ENCODE measurements around the gene TESK2. TPM values are rescaled to one million over a fixed set of nuclear protein-coding genes. Genes with fewer than 3 reads are reported as not detected.

Gene TESK2
- total RNA-seq, 2 experiments from 2014 or later = 4.9 to 6.6 TPM

- TF ChIP-seq CTCF (conservative IDR thresholded peaks at IDR 0.05; ENCODE audit: low read length) (peak; percentile 89), EZH2phosphoT487 (IDR thresholded peaks at IDR 0.05; ENCODE audit: borderline replicate concordance, low read depth, low read length) (no peak)
- no peaks in the 10 kb centered on the region for H3K9me3 ChIP-seq (ENCODE audit: low read length)
- H3K4me2 ChIP-seq (ENCODE audit: low read length) = no peak overlapping the region
- no TSS peak for BruUV-seq (replicated peaks)
- H3K79me2 ChIP-seq (ENCODE audit: insufficient read depth, low read depth, low read length) = no peaks in the 10 kb centered on the region
- no peak overlapping the region for H3K4me3 ChIP-seq (ENCODE audit: low read depth, low read length, poor library complexity, severe bottlenecking)
- no peaks in the 10 kb centered on the region for H3K36me3 ChIP-seq (ENCODE audit: insufficient read depth, low read length)
- H2AFZ ChIP-seq (ENCODE audit: low read length) = no peak overlapping the region
- H3K4me1 ChIP-seq (ENCODE audit: insufficient read depth, low read length, poor library complexity, severe bottlenecking) = peaks cover 32% of the 10 kb centered on the region
- ChIA-PET POLR2A (interaction anchor here (0.5 to 4.1 kb wide), 9 partner anchors 55 to 771 kb away, joined by 3 to 20 read pairs (median 4); partner anchors contain the start of genes MUTYH and TOE1), CTCF (ENCODE audit: unreplicated experiment) (interaction anchor here (0.8 to 3.0 kb wide), 4 partner anchors 133 to 482 kb away, joined by 3 to 21 read pairs (median 11); partner anchors contain the start of gene HECTD3)
- intact Hi-C loops (cut with micrococcal nuclease; ENCODE audit: unreplicated experiment) = loop anchor here (1.0 to 10.0 kb wide), 4 partner anchors 134 to 758 kb away; partner anchors contain the start of genes KIF2C, MUTYH, RNU5D-1 and TOE1
- H3K9me2 ChIP-seq (ENCODE audit: insufficient read depth, low read length) = no peaks in the 10 kb centered on the region
- H3K27ac ChIP-seq (ENCODE audit: low read depth, low read length, poor library complexity, severe bottlenecking) = no peak overlapping the region
- H4K20me1 ChIP-seq (ENCODE audit: insufficient read depth, low read length) = no peaks in the 10 kb centered on the region
- DNase-seq (ENCODE audit: low spot score) = peak; percentile 76
Observed at GRCh38 chr1:45493116-45493697, 2.2 kb upstream of the TESK2 start.

GRCh38 chr1:45492691-45493090, 1.7 kb upstream of the TESK2 start:
- Histone ChIP-seq H2AFZ (ENCODE audit: low read length) (no peak overlapping the region), H4K20me1 (ENCODE audit: insufficient read depth, low read length) (no peaks in the 10 kb centered on the region), H3K79me2 (ENCODE audit: insufficient read depth, low read depth, low read length) (no peaks in the 10 kb centered on the region), H3K36me3 (ENCODE audit: insufficient read depth, low read length) (no peaks in the 10 kb centered on the region), H3K4me3 (ENCODE audit: low read depth, low read length, poor library complexity, severe bottlenecking) (no peak overlapping the region), H3K4me2 (ENCODE audit: low read length) (no peak overlapping the region), H3K9me2 (ENCODE audit: insufficient read depth, low read length) (no peaks in the 10 kb centered on the region), H3K27ac (ENCODE audit: low read depth, low read length, poor library complexity, severe bottlenecking) (no peak overlapping the region), H3K9me3 (ENCODE audit: low read length) (no peaks in the 10 kb centered on the region), H3K4me1 (ENCODE audit: insufficient read depth, low read length, poor library complexity, severe bottlenecking) (peaks cover 32% of the 10 kb centered on the region)
- intact Hi-C loops (cut with micrococcal nuclease; ENCODE audit: unreplicated experiment) = loop anchor here (1.0 to 10.0 kb wide), 4 partner anchors 133 to 758 kb away; partner anchors contain the start of genes KIF2C, MUTYH, RNU5D-1 and TOE1
- no TSS peak for BruUV-seq (replicated peaks)
- CTCF ChIA-PET (ENCODE audit: unreplicated experiment) = interaction anchor here (0.8 to 3.0 kb wide), 3 partner anchors 132 to 481 kb away, joined by 3 to 21 read pairs (median 16); partner anchors contain the start of gene HECTD3
- no peak for TF ChIP-seq CTCF (conservative IDR thresholded peaks at IDR 0.05; ENCODE audit: low read length)
- DNase-seq (ENCODE audit: low spot score) = no peak
- POLR2A ChIA-PET = interaction anchor here (0.5 to 4.1 kb wide), 12 partner anchors 30 to 771 kb away, joined by 3 to 20 read pairs (median 4); partner anchors contain the start of genes MUTYH and TOE1

Data from OCI-LY7 (cell line).